Right ventricle myocardium superior (tissue), 1 donor: Measurements from ENCODE around the gene PLCB4. TPM values are rescaled to one million over a fixed set of nuclear protein-coding genes. Genes with fewer than 3 reads are reported as not detected.
A peak's percentile ranks its signal among the peaks of the same experiment; 100 is the strongest.

ENCODE experiments used
- ATAC-seq: fragments of 200-7000 bp; cut with Tn5 transposase; one replicate; pipeline ENCODE4 v1.9.1; 2020; ENCODE audit warnings: mild to moderate bottlenecking; ENCODE audit not compliant: poor library complexity
- DNase-seq: peaks from one replicate; pipeline ENCODE4 v3.0.0-alpha.2; 2020
- intact Hi-C: fragments of 100-400 bp; cut with DNase I; formaldehyde crosslinking; loops from one replicate; pipeline ENCODE4 v1.11.2; 2022
- total RNA-seq: library from RNA; stranded (reverse); fragmentation: NEBNext Ultra II Directional; extraction: Animal tissue kit (Norgen Biotek cat#: 25700); gene quantifications from one replicate; pipeline ENCODE4 v1.2.1, GENCODE V29; 2021
- donor health status: DM: no; HTN: yes; CAD: no; lungs with severe emphysema.

PLCB4 gene
- total RNA-seq, 1 donor from 2014 or later = 27.4 TPM

DNA sequence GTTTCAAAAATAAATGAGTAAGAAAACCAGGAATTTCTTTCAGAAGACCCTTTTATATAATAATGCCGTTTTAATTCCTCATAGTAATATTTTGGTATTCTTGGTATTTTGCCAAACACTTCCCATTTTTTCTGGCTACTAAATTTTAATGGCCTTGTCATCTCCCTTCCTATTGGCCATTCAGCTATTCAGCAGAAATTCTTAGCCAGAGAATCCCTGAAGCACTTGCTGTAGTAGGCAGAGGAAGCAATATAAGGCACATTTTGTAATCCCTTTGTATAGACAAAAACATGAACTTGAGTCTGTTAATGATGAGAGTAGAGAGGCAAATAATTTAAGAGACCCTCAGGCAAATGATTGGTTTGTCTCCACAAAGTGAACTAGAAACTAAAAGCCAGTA is 327.1 kb downstream of the PLCB4 start:
- ATAC-seq (no peak), DNase-seq (no peak)
- intact Hi-C loops = no loop called here

DNA sequence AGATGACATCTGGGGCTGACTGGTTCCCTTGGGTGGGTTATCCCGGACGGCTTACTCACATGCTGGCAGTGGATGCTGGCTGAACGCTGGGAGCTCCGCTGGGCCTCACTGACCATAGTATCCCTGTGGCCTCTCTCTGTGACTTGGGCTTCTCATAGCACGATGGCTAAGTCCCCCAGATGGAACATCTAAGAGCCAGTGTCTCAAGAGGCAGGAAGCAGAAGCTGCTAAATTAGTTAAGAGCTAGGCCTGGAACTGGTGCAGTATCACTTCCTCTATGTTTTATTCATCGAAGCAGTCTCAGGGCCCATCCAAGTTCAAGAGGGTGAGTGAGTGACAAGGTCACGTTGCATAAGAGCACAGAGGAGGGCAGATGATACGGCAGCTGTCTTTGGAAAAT is 329.0 kb downstream of the PLCB4 start:
- peak; percentile 84 for ATAC-seq
- no peak for DNase-seq
- intact Hi-C loops = no loop called here

DNA sequence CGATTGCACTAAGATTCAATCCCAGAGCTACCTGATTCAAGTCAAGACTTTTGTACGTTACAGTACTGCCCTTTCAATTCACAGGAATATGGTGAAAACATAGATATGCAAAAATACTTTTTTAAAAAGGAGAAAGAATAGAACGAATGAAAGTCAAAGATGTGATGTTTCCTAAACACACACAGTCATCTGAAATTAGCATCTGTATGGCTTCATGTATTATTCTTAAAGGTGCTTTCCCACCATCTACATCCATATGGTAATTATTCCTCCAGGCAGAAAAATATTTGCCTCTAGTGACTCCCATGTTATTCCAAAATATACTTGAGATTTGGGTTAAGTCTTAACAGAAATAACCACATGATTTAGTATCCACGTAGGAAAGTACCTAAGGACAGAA is 330.0 kb downstream of the PLCB4 start:
- DNase-seq (no peak), ATAC-seq (no peak)
- intact Hi-C loops = no loop called here

DNA sequence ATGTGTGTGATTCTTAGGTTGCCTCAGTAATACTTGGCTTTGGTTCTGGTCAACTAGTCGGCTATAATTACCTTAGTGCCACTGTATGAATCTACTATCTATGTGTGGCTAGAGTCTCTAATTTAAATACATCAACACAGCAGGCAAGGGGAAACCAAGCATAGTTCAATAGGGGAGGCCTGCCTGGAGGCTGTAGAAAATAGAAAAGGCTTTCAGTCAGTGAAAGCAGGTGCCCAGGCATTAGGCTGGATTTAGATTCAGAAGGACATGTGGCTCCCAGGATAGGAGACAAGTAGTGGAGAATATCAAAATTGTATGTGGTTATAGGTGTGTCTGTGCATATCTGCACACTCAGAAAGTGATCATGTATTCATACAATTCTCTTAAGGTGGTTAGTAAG is 330.4 kb downstream of the PLCB4 start:
- ATAC-seq (no peak), DNase-seq (no peak)
- intact Hi-C loops = no loop called here

DNA sequence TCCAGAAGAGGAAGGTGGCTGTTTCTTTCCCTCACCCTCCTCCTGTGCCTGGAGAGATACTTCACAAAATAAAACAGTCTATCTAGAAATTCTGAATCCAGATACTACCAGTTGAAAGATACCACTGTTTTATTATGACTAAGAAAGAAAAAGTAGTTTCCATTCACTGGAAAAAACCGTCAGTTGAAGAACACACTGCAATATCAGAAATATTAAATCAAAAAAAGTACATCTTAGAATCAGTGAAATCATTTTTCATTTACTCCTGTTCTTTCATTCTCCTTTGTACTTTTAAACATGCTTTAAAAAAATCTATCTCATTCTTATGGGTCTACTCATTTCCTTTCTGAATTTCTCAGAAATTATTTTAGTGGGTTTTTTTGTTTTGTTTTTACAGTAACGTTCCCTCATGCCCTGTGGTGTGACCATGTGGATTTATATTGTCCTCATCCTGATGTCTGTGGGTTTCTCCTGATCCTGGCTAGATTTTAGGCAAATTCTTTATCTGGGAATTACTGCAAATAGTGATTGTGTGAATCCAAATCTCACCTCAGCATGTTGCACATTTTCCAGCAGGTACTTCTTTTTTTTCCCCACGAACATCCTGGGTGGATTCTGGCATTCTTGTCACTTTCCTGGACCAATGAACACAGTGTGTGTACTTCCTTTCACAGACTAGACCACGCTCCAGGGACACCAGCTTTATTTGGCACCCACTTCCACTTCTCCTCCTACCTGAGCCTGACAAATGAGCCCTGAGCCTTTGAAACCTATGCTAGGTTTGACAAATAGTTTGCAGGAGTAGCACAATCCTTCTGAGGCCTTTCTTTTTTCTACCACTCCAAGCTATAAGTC is 331.5 kb downstream of the PLCB4 start:
- intact Hi-C loops = no loop called here
- ATAC-seq (no peak), DNase-seq (no peak)

DNA sequence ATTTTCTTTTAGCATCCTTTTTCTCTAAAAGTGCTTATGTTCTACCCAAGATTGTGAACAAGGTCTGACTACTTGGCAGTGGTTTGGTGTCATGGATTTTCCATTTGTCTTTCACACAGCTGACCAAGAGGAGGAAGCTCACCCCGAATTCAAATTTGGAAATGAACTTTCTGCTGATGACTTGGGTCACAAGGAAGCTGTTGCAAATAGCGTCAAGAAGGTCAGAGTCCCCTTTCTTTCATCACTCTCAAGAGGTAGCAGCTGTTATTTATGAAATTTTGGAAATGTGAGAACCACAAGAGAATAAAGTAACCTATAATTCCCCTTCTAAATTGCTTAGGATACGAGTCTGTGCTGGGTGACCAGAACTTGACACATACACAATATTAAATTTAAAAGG is 332.5 kb downstream of the PLCB4 start:
- no peak for DNase-seq
- intact Hi-C loops = no loop called here
- no peak for ATAC-seq

DNA sequence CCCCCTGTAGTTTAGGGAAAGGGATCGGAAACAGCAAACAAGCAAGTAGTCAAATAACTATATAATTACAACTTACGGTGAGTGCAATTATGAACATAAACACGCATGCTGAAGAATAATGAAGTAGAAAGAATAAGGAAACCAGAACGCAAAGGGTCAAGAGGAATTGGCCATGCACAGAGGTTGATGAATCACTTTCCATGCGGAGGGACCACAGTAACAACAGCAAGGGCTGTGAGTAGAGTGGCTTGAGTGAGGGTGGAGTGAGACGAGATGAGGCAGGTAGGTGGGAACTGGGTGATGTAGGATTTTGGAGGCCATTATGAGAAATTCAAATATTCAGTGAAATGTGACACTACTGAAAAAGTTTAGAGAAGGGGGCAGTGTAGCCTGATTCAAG is 333.3 kb downstream of the PLCB4 start:
- no peak for ATAC-seq
- intact Hi-C loops = no loop called here
- DNase-seq = no peak

DNA sequence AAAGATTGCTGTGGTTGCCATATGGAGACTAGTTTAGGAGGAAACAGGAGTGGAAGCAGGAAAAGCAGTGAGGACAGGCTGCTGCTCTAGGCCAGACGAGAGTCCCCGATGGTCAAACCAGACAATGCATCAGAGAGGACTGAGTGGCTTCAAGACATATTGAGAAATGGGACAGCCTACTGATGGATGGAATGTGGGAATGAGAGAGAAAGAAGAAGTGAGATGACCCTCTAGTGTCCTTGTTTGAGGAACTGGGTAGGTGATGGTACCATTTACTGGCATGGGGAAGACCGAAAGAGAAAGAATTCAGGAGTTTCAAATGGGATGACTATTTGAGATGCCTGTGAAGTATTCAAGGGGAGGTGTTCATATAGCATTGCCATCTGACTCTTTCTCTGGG is 333.7 kb downstream of the PLCB4 start:
- ATAC-seq = no peak
- DNase-seq = no peak
- intact Hi-C loops = no loop called here

DNA sequence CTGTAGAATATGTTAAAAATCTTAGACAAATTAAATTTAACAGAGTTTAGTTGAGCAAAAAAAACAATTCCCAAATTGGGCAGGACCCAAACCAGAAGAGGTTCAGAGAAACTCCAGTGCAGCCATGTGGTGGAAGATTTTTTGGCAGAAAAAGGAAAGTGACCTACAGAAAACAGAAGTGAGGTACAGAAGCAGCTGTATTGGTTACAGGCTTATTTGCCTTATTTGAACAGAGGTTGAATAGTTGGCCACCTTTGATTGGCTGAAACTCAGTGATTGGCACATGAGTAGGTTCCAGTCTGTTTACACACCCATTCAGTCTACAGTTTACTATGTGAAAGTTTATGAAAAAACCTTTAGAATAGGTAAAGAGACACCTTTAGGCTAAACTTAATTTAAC is 334.6 kb downstream of the PLCB4 start:
- ATAC-seq = no peak
- intact Hi-C loops = no loop called here

DNA sequence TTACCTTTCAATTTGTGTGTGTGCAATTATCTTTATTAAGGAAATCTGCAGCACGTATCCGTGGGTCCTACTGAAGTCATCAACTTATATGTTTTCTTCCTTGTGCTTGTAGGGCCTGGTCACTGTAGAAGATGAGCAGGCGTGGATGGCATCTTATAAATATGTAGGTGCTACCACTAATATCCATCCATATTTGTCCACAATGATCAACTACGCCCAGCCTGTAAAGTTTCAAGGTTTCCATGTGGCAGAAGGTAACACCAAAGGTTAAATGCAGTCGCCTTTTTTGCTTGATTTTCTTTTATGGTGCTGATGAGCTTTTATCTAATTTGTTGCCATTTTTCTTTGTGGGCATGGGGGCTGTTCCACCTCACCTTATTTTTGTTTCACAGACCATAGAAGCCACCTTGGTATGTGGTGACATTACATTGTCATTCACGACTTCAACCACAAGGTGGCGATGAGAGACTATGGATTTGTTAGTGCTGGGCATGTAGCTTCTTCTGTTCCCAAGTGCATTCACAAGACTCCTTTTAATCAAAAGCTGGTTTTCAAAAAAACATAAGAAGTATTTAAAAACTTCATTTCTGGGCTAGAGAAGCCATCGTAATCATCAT is 339.0 kb downstream of the PLCB4 start:
- peak; percentile 91 for ATAC-seq
- intact Hi-C loops = no loop called here
- no peak for DNase-seq

More for the DNA sequence above, 334.6 kb downstream of the PLCB4 start:
- no peak for DNase-seq

DNA sequence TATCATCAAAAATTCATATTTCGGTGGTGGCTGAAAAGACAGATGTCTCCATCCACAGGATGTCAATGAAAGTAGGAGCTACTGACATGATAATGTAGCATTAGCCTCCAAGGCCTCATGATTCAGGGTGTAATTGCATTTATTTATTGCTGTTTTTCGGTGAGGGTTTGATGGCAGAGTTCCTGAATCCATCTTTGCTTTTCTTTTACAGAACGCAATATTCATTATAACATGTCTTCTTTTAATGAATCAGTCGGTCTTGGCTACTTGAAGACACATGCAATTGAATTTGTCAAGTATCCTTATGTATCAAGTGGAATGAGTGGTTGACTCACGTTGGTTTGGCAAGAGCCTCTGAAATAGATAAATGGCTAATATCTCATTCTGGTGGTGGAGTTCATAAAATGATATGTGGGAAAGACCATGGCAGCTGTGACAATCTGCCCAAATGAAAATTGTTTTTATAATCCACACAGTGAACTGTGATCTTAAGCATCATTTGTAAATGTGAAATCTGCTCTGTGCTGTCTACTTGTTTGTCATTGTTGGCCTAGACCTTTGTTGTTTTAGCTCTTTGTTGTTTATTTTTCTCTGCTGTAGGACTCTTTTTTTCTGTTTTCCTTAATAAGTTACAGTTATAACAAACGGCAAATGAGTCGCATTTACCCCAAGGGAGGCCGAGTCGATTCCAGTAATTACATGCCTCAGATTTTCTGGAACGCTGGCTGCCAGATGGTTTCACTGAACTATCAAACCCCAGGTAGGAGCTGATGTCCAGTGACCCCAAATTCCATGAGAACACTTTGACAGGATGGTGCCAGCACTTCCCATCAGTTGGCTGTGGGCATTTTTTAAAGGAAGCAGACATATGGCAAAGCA is 339.8 kb downstream of the PLCB4 start:
- ATAC-seq = no peak
- intact Hi-C loops = no loop called here
- no peak for DNase-seq

DNA sequence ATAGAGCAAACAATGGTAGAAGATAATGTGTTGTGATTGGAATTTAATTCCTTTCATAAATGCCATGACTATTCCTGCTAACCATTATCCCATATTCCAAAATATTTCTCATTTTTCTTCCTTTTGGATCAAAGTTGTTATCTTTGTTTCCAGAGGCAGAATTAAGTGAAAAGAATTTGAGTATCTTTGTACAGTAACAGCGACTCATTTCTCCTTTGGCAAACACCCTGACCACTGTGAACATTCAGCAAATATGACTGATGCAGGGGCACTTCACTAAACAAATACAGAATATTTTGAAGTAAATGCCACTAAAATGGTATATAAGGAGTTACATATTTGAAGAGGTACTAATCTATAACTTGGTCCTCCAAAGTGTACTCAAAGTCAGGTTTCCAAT is 340.5 kb downstream of the PLCB4 start:
- intact Hi-C loops = no loop called here
- ATAC-seq (no peak), DNase-seq (no peak)

DNA sequence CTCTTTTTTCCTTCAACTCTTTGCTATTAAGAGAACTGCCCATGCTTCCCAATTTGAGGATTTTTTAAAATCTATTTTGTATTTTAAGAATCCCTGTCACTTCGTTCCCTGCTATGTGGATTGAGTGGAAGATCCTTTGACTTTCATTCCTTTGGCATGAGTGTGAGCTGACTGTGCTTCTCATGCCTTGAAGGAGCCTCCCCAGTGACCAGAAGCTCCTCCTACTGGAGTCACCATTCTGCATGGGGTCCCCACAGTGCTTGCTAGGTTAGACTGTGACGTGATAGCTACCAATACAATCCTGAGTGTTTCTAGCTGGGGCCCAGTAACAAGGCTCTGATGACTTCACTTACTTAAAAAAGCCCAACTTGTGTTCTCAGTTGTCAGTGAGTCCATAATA is 341.1 kb downstream of the PLCB4 start:
- ATAC-seq = no peak
- no peak for DNase-seq
- intact Hi-C loops = loop anchor here (5.0 kb wide), 1 partner anchor 197 kb away; no protein-coding TSS in a partner anchor

DNA sequence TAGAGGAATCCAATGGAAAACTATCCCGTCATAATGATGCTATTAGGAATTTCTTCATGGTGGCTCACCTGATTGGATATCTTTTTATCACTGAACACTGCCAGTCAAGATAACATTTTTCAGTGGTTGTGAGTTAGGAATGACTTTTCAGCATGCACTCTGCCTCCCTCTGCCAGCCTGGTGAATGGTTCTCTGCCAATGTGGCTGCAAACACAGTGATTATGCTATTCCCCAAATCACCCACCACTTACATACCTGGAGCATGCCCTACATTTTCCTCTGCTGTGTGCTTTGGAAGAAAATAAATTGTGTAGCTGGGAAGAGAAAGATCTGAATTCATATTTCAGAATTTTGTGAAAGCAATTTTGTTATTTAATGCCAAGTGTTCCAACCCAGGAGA is 342.9 kb downstream of the PLCB4 start:
- ATAC-seq = no peak
- no peak for DNase-seq
- intact Hi-C loops = loop anchor here (5.0 kb wide), 1 partner anchor 195 kb away; no protein-coding TSS in a partner anchor

DNA sequence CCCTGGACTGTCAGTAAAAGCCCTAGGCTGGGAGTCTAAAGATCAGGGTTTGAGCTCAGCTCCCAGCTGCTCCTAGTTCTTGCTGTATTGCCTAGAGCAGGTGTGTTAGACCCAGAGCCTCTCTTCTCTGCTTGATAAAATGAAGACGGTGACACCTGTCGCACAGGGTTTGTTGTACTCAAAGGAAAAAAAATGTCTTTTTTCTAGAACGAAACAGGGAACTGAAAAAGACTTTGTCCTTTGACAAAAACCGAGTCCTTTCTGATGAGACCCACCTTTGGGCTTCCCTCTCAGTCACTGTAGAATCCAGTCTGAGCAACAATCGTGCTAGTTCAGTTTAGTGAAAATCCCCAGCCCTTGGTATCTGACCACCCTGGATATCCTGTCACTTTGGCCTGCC is 343.4 kb downstream of the PLCB4 start:
- no peak for DNase-seq
- intact Hi-C loops = loop anchor here (5.0 kb wide), 1 partner anchor 195 kb away; no protein-coding TSS in a partner anchor
- no peak for ATAC-seq

DNA sequence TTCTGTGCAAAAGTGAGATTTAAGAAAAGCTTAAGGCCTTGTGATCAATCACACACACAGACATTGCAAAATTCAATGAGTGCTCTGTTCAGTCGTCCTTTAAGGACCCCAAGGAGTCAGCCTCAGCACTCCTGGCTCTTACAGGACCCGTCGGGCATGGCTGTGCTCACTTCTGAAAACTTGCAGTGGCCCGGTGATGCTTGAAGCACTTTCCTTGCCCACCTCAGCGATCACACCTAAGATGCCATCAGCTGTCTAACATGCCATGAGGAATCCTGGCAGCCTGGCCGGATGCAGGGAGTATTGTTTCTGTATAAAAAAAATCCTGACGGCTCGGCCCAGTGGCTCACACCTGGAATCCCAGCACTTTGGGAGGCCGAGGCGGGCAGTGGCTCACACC is 344.1 kb downstream of the PLCB4 start:
- intact Hi-C loops = loop anchor here (5.0 kb wide), 1 partner anchor 194 kb away; no protein-coding TSS in a partner anchor
- DNase-seq (no peak), ATAC-seq (no peak)

DNA sequence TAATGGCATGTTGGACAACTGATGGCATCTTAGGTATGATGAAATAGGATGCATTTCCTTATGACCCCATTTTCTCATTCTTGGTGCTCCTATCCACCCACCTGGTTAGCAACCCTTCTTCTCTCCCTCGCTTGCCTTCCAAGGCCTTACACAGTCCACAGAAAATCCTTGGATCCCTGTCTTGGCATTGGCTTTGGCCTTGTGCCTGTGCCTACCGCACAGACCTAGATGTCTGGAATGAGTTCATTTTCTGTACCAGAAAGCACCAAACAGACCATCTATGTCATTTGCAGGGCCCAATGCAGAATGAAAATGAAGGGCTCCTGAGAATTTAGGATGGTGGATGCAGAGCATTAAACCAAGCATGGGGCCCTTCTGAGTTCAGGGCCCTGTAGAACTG is 346.5 kb downstream of the PLCB4 start:
- ATAC-seq (no peak), DNase-seq (no peak)
- intact Hi-C loops = no loop called here

DNA sequence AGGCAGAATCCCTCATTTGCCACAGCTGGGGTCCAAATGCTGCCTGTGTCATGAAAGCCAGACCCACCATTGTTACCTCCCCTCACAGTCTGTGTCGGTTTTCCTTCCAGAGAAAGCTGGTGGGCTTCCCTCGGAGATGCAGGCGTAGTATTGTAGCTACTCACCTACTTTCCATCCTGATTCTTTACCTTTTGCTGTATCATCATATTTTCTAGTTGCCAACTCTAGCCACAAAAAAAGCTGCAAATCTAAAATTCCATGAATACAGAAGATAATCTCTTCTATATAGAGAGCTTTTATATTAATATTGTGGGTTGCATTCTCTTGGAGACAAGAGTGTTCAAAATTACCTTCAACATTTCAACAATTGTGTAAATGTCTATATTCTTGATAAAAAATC is 347.5 kb downstream of the PLCB4 start:
- ATAC-seq (no peak), DNase-seq (no peak)
- intact Hi-C loops = no loop called here

DNA sequence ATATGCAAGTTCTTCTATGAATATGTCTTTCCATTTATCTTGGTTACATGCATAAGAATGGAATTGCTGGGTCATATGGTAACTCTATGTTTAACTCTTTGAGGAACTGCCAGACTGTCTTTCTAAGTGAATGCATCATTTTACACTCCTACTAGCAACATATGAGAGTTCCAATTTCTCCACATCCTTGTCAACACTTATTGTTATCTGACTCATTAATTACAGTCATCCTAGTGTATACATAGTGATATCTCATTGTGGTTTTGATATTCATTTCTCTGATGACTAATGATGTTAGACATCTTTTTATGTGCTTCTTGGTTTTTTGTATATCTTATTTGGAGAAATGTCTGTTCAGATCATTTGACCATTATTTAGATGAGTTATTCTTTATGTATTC is 348.8 kb downstream of the PLCB4 start:
- intact Hi-C loops = no loop called here
- no peak for ATAC-seq

More for the DNA sequence above, 348.8 kb downstream of the PLCB4 start:
- DNase-seq = no peak
